Panc1 (cell line): ENCODE data around the gene ZNF648. TPM values are rescaled to one million over a fixed set of nuclear protein-coding genes. Genes with fewer than 3 reads are reported as not detected.

Source experiments
- ATAC-seq: fragments of 200-7000 bp; cut with Tn5 transposase; 2 replicates; pipeline ENCODE4 v1.9.1; 2020; ENCODE audit warnings: mild to moderate bottlenecking, moderate library complexity
- BruUV-seq: library from RNA; stranded (reverse); fragments of 400-500 nt; replicated peaks from 2 replicates; lab custom pipeline; 2021; lab: Mats Ljungman, UMichigan
- CTCF ChIA-PET: fragments of 300-600 bp; sonication (Branson Sonifier 250); formaldehyde crosslinking; loops from one replicate; lab custom pipeline; 2022; ENCODE audit warnings: antibody characterized with exemption; lab: Charles Lee
- POLR2A ChIA-PET: fragments of 300-600 bp; sonication (Branson Sonifier 250); formaldehyde crosslinking; loops from one replicate; lab custom pipeline; 2022; ENCODE audit warnings: antibody characterized with exemption; lab: Charles Lee
- DNase-seq: peaks from one replicate; pipeline ENCODE4 v3.0.0-alpha.2; 2010; ENCODE audit warnings: low read depth, low spot score
- H3K27ac ChIP-seq: 2 replicates; pipeline ENCODE4 v1.5.1; 2011; ENCODE audit warnings: mild to moderate bottlenecking, low read length, inconsistent platforms
- H3K27me3 ChIP-seq: fragments of 200-500 bp; sonication (Bioruptor generic); 2 replicates; pipeline ENCODE4 v1.6.0; 2014; ENCODE audit warnings: low read length, inconsistent platforms; ENCODE audit not compliant: control insufficient read depth, insufficient read depth
- H3K36me3 ChIP-seq: fragments of 200-500 bp; sonication (Bioruptor generic); 2 replicates; pipeline ENCODE4 v1.5.1; 2014; ENCODE audit warnings: inconsistent platforms, mild to moderate bottlenecking, low read length, moderate library complexity; ENCODE audit not compliant: control insufficient read depth, insufficient read depth
- H3K4me1 ChIP-seq: 2 replicates; pipeline ENCODE4 v1.5.1; 2011; ENCODE audit warnings: inconsistent platforms, mild to moderate bottlenecking, low read length, moderate library complexity; ENCODE audit not compliant: control insufficient read depth, insufficient read depth
- H3K4me3 ChIP-seq, 2 experiments: 2 replicates each; pipeline ENCODE4 v1.5.1; 2011 to 2012; ENCODE audit warnings: low read depth in 2 of 2, low read length in 2 of 2, mild to moderate bottlenecking in 2 of 2, inconsistent platforms in 1 of 2, moderate library complexity in 1 of 2
- H3K9me3 ChIP-seq: fragments of 200-500 bp; sonication (Bioruptor generic); 2 replicates; pipeline ENCODE4 v1.5.1; 2014; ENCODE audit warnings: low read depth, mild to moderate bottlenecking, inconsistent platforms, low read length, moderate library complexity; ENCODE audit not compliant: control insufficient read depth, insufficient read depth
- CTCF ChIP-seq: fragments of 450-650 bp; IDR thresholded peaks from 2 replicates; pipeline ENCODE4 v1.5.1; 2017; ENCODE audit warnings: mild to moderate bottlenecking
- POLR2AphosphoS5 ChIP-seq: IDR thresholded peaks from 2 replicates; pipeline ENCODE4 v1.6.1; 2012; ENCODE audit warnings: mild to moderate bottlenecking, low read depth, low read length, moderate library complexity
- REST ChIP-seq, 2 experiments: IDR thresholded peaks; 2 replicates each; pipeline ENCODE4 v1.6.1; 2011 to 2012; ENCODE audit warnings: low read depth in 2 of 2, control low read depth in 1 of 2, low read length in 1 of 2, mild to moderate bottlenecking in 1 of 2, moderate library complexity in 1 of 2; ENCODE audit not compliant: insufficient read depth in 1 of 2
- SIN3A ChIP-seq: IDR thresholded peaks from 2 replicates; pipeline ENCODE4 v1.6.1; 2012; ENCODE audit warnings: low read depth, mild to moderate bottlenecking, low read length, moderate library complexity, borderline replicate concordance; ENCODE audit not compliant: insufficient read depth
- TCF7L2 ChIP-seq: IDR thresholded peaks from 2 replicates; pipeline ENCODE4 v1.6.1; 2011; ENCODE audit warnings: mild to moderate bottlenecking, low read depth, low read length, inconsistent platforms
- in situ Hi-C: cut with HindIII; loops from 2 replicates; pipeline ENCODE4 v1.10.0; 2016; ENCODE audit warnings: low sequenced_read_pairs, low pct_unique_long_range_greater_than_20kb
- intact Hi-C: fragments of 100-400 bp; cut with micrococcal nuclease; formaldehyde crosslinking; loops from one replicate; pipeline ENCODE4 v1.10.0; 2022; ENCODE audit not compliant: unreplicated experiment
- total RNA-seq: library from RNA; stranded (reverse); gene quantifications from one replicate; pipeline ENCODE4 v1.2.1, GENCODE V29; 2021; ENCODE audit not compliant: unreplicated experiment

ZNF648 gene
- total RNA-seq, 1 experiment from 2014 or later: not detected

- intact Hi-C loops (loop anchor here (5.0 to 10.0 kb wide), 2 partner anchors 508 to 701 kb away; partner anchors contain the start of gene NPL), in situ Hi-C loops (no loop called here)
- DNase-seq (no peak), ATAC-seq (no peak)
- TF ChIP-seq TCF7L2 (no peak), SIN3A (no peak), REST (IDR thresholded peaks at IDR 0.05; ENCODE audit: insufficient read depth in 1 of 2, low read depth in 2 of 2, low read length in 1 of 2) (no peak), CTCF (no peak), POLR2AphosphoS5 (no peak)
- Histone ChIP-seq H3K27ac (no peak overlapping the region), H3K9me3 (no peaks in the 10 kb centered on the region), H3K4me3 (no peak overlapping the region), H3K4me1 (no peaks in the 10 kb centered on the region), H3K36me3 (no peaks in the 10 kb centered on the region), H3K27me3 (no peaks in the 10 kb centered on the region)
- CTCF ChIA-PET: no interaction called here
- no TSS peak for BruUV-seq
- POLR2A ChIA-PET: no interaction called here
These were observed 25.1 kb upstream of the ZNF648 start for GRCh38 chr1:182086620-182087019.

- in situ Hi-C loops: no loop called here
- Histone ChIP-seq H3K36me3 (no peaks in the 10 kb centered on the region), H3K4me1 (no peaks in the 10 kb centered on the region), H3K4me3 (no peak overlapping the region), H3K27ac (no peak overlapping the region), H3K27me3 (no peaks in the 10 kb centered on the region), H3K9me3 (no peaks in the 10 kb centered on the region)
- no peak for ATAC-seq
- ChIA-PET CTCF (no interaction called here), POLR2A (no interaction called here)
- intact Hi-C loops: loop anchor here (5.0 to 10.0 kb wide), 2 partner anchors 509 to 701 kb away; partner anchors contain the start of gene NPL
- TF ChIP-seq CTCF (no peak), SIN3A (no peak), TCF7L2 (no peak), REST (IDR thresholded peaks at IDR 0.05; ENCODE audit: insufficient read depth in 1 of 2, low read depth in 2 of 2, low read length in 1 of 2) (no peak), POLR2AphosphoS5 (no peak)
- no TSS peak for BruUV-seq
- no peak for DNase-seq
These were observed 24.6 kb upstream of the ZNF648 start for GRCh38 chr1:182086136-182086535.
